ENCODE measurements around the gene TENM4. TPM values are rescaled to one million over a fixed set of nuclear protein-coding genes. Genes with fewer than 3 reads are reported as not detected.
"Not testable (repeated sequence)": the region's sequence is repeated elsewhere in the genome, so short reads cannot be mapped to it uniquely, and the experiment has no call there.

Gene TENM4
- polyA plus RNA-seq, 3 donors = 23.2 to 32.9 (median 23.7) TPM

DNA sequence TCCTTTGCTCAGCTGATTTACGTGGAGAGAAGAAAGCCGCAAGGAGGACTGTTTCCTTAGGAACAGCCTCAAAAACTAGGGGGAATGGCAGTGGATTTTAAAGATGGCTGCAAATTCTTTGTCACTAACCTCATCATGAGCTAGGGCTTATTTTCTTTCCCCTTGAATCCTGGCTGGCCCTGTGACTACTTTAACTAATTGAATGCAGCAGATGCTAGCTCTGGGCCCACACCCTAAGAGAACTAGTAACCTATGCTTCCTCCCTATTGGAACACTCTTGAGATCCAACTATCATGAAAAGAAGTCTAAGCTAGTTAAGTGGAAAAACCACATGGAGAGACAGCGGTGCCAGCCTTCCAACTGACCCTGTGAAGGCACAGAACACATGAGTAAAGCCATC lies 444.8 kb downstream of the TENM4 start:
- no peak for DNase-seq (ENCODE audit: extremely low read depth in 1 of 11, low read depth in 9 of 11, low spot score in 4 of 11)

DNA sequence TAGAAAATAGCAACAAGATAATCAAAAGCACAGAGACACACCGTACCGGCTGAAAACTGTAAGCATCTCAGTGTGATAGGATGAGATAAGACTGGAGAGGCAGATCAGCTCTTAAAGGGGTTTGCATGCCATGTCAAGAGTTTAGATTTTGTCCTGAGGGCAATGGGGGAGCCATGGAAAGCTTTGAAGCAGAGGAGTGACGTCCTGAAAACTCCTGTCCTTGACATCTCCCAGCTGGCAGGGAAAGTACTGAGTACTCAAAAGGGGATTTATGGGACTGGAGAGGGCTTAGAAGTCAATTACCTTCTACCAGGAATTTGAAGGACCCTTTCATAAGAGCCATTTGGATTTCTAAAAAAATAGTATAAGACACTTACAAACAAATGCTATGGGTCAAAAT lies 445.7 kb downstream of the TENM4 start:
- peak in 1 of 11 donors; percentile 22 for DNase-seq (ENCODE audit: extremely low read depth in 1 of 11, low read depth in 9 of 11, low spot score in 4 of 11)

DNA sequence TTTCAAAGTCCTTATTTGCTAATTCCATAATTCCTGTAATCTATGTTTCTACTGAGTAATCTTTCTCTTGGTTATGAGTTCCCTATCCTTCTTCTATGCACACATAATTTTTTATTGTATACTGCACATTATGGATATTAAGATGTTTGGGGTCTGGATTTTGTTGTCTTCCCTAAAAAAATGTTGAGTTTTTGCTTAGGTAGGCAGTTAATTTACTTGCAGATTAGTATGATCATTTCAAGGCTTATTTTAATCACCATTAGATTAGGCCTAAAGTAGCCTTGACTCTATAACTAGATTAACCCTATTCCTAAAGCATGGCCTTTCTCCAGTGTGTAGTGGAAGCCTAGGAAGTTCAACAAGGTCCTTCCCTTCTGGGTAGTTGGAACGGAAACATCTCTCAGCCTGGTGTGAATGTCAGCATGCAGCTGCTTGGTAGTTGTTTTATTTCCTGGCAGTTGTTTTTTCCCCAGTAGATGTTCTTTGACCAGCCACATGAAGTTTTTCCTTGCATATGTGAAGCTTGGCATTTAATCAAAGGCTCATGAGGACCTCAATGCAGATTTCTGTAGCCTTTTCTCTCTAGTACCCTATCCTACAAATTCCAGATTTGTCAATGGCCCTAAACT lies 446.9 kb downstream of the TENM4 start:
- DNase-seq (ENCODE audit: extremely low read depth in 1 of 11, low read depth in 9 of 11, low spot score in 4 of 11) = no peak

DNA sequence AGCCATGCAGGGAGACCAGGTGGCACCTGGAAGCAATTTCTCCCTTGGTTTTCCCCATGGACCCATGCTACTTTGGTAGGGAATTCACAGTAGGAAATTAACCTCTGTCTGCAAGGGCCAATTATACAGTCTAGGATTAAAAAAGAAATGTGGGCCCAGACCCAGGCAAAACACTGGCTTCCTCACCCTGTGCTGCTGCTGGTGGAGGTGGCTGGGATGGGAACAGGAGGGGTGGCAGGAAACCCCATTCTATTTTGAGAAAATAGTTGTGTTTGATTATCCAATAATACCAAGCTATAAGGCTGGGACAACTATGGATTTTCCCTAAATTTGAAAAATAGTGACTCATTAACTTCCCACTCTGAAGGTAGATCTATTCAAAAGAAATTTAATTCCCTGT lies 449.1 kb downstream of the TENM4 start:
- DNase-seq (ENCODE audit: extremely low read depth in 1 of 11, low read depth in 9 of 11, low spot score in 4 of 11) = no peak

GRCh38 chr11:78990261-78990660 lies 450.6 kb downstream of the TENM4 start:
- DNase-seq (ENCODE audit: extremely low read depth in 1 of 11, low read depth in 9 of 11, low spot score in 4 of 11) = no peak

GRCh38 chr11:78987748-78988147 lies 453.1 kb downstream of the TENM4 start:
- DNase-seq (ENCODE audit: extremely low read depth in 1 of 11, low read depth in 9 of 11, low spot score in 4 of 11) = no peak

GRCh38 chr11:78986305-78986704 lies 454.5 kb downstream of the TENM4 start:
- no peak for DNase-seq (ENCODE audit: extremely low read depth in 1 of 11, low read depth in 9 of 11, low spot score in 4 of 11)

DNA sequence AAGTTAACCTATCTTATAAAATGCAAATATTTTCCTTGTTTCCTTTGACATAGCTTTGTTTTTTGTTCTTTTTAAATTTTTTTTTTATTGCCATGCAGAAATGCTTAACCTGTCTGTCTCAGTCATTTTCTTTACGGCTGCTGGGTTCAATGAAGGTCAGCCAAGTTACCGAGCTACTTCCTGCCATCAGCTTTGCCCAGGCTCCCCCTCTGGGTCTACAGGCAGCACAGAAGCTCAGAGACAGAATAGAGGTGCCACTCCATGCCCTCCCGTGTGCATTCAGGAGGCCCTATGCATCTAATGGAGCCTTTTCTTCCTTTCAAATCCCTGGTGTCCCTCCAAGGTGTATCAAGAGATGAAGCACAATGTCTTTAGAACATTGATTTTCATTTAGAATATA lies 455.2 kb downstream of the TENM4 start:
- no peak for DNase-seq (ENCODE audit: extremely low read depth in 1 of 11, low read depth in 9 of 11, low spot score in 4 of 11)

- no peak for DNase-seq (ENCODE audit: extremely low read depth in 1 of 11, low read depth in 9 of 11, low spot score in 4 of 11)
These were observed 458.4 kb downstream of the TENM4 start for GRCh38 chr11:78982473-78982872.

GRCh38 chr11:78981153-78981552 lies 459.7 kb downstream of the TENM4 start:
- DNase-seq (ENCODE audit: extremely low read depth in 1 of 11, low read depth in 9 of 11, low spot score in 4 of 11) = no peak

DNA sequence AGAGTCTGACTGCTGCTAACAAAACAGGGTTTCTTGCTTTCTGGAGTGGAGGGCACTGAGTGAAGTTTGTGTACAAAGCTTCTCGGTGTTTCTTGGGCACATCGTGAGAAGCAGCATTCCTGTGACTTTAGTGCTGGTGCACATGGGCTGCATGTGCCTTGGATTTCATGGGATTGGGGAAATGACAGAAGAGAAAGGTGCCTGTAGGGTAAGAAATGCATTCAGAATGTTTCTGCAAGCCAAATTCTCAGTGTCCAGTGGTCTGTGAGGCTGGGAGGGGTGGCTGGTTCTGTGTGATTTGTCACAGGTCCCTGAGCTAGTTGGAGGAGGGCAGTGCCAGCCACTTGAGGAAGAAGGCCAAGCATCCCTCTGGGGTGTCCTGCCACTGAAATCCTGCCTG lies 462.0 kb downstream of the TENM4 start:
- DNase-seq (ENCODE audit: extremely low read depth in 1 of 11, low read depth in 9 of 11, low spot score in 4 of 11) = no peak

GRCh38 chr11:78977848-78978247 lies 463.0 kb downstream of the TENM4 start:
- not testable (repeated sequence) for DNase-seq (ENCODE audit: extremely low read depth in 1 of 11, low read depth in 9 of 11, low spot score in 4 of 11)

GRCh38 chr11:78977009-78977408 lies 463.8 kb downstream of the TENM4 start:
- DNase-seq (ENCODE audit: extremely low read depth in 1 of 11, low read depth in 9 of 11, low spot score in 4 of 11) = no peak

GRCh38 chr11:78975081-78975480 lies 465.7 kb downstream of the TENM4 start:
- peak in 1 of 11 donors; percentile 38 for DNase-seq (ENCODE audit: extremely low read depth in 1 of 11, low read depth in 9 of 11, low spot score in 4 of 11)

DNA sequence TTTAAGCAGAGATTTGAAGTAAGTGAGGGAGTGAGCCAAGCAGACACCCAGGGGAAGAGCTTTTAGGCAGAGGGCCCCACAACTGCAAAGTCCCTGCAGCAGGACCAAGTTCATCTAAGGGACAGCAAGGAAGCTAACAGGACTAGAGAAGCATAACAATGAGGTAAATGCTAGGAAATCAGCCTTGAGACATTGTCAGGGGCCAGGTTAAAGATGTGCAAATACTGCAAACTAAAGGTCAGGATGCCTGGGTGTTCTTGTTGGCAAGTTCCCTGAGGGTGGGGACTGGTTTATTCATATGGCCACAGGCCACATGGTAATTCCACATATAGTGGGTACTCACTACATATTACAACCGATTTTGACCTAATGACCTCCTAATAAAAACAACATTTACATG lies 467.0 kb downstream of the TENM4 start:
- no peak for DNase-seq (ENCODE audit: extremely low read depth in 1 of 11, low read depth in 9 of 11, low spot score in 4 of 11)

GRCh38 chr11:78972590-78972989 lies 468.2 kb downstream of the TENM4 start:
- DNase-seq (ENCODE audit: extremely low read depth in 1 of 11, low read depth in 9 of 11, low spot score in 4 of 11) = no peak

DNA sequence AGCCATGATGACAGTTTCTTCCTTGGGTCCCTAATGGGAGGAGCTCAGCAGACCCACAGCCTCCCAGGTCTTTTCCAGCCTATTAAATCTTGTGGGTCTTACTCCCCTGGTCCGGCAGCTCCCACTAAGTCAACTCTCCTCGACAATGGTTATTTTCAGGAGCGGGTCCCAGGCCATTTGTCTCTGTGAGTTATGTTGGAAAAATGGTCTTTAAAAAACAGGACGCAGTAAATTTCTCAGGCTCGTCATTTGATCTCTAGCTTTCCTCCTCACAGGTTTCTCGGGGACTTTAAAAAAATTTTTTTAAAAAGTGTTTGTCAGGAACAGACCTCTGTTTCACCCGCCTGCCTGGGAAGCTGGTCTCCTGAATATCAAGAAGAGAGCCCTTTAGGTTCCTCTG lies 468.7 kb downstream of the TENM4 start:
- DNase-seq (ENCODE audit: extremely low read depth in 1 of 11, low read depth in 9 of 11, low spot score in 4 of 11) = no peak

- no peak for DNase-seq (ENCODE audit: extremely low read depth in 1 of 11, low read depth in 9 of 11, low spot score in 4 of 11)
These were observed 473.0 kb downstream of the TENM4 start for GRCh38 chr11:78967811-78968210.

DNA sequence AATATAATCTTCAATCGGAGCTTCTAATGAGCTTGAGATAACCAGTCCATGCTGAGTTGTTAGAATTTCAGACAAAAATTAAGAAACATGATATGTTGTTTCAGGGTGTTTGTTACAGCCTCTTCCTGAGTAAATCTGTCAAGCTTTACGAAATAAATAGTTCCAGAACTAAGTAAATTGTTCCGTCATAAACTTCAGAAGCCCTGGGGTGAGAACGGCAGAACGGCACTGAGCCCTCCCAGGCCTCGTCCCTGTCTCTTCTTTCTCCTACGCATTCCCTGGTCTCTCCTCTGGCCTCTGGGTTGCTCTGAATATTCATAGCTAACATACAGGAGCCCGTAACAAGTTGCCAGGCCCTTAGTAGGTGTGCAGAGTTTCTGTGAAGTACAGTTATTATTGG lies 475.4 kb downstream of the TENM4 start:
- DNase-seq (ENCODE audit: extremely low read depth in 1 of 11, low read depth in 9 of 11, low spot score in 4 of 11) = no peak

- DNase-seq (ENCODE audit: extremely low read depth in 1 of 11, low read depth in 9 of 11, low spot score in 4 of 11) = peak in 8 of 11 donors; percentile 68 to 87 (median 77)
These were observed 478.7 kb downstream of the TENM4 start for GRCh38 chr11:78961937-78962701.

DNA sequence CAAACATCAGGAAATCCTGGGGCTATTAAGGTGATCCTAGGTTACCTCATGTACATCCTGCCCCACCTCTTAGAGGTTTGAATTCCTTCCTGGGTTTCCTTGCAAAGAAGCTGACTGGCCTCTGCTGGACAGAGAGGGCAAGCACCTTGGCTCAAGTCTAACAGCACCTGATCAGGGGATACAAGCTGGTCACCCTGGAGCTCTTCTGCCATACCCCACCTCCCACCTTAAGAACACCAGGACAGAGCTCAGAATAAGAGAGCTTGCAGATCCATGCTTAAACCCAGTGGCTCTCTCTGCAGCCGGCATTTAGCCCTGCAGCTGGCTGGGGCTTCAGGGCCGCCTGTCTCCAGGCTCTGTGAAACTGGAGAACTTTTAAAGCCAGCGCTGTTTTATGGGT lies 479.6 kb downstream of the TENM4 start:
- DNase-seq (ENCODE audit: extremely low read depth in 1 of 11, low read depth in 9 of 11, low spot score in 4 of 11) = no peak
